ENCODE results near the gene DIAPH2. TPM values are rescaled to one million over a fixed set of nuclear protein-coding genes. Genes with fewer than 3 reads are reported as not detected.

The DIAPH2 gene
- total RNA-seq, 1 donor from 2014 or later: 12.3 TPM

GRCh38 chrX:97398030-97398551 lies 713.4 kb downstream of the DIAPH2 start:
- TF ChIP-seq CTCF (IDR thresholded peaks at IDR 0.05; ENCODE audit: insufficient read depth, low read length, poor library complexity, severe bottlenecking): no peak
- Histone ChIP-seq H3K27me3 (ENCODE audit: control insufficient read depth, insufficient read depth, low read length) (no peaks in the 10 kb centered on the region), H3K36me3 (ENCODE audit: control insufficient read depth, insufficient read depth, low read length) (no peaks in the 10 kb centered on the region), H3K4me3 (ENCODE audit: low read depth, low read length) (no peak overlapping the region)
- no peak for DNase-seq (ENCODE audit: low read depth)

GRCh38 chrX:97399400-97399799 lies 714.8 kb downstream of the DIAPH2 start:
- TF ChIP-seq CTCF (IDR thresholded peaks at IDR 0.05; ENCODE audit: insufficient read depth, low read length, poor library complexity, severe bottlenecking): no peak
- H3K36me3 ChIP-seq (ENCODE audit: control insufficient read depth, insufficient read depth, low read length): no peaks in the 10 kb centered on the region
- no peak overlapping the region for H3K4me3 ChIP-seq (ENCODE audit: low read depth, low read length)
- H3K27me3 ChIP-seq (ENCODE audit: control insufficient read depth, insufficient read depth, low read length): no peaks in the 10 kb centered on the region
- DNase-seq (ENCODE audit: low read depth): no peak

GRCh38 chrX:97400492-97400891 lies 715.9 kb downstream of the DIAPH2 start:
- DNase-seq (ENCODE audit: low read depth): no peak
- H3K27me3 ChIP-seq (ENCODE audit: control insufficient read depth, insufficient read depth, low read length): no peaks in the 10 kb centered on the region
- no peaks in the 10 kb centered on the region for H3K36me3 ChIP-seq (ENCODE audit: control insufficient read depth, insufficient read depth, low read length)
- TF ChIP-seq CTCF (IDR thresholded peaks at IDR 0.05; ENCODE audit: insufficient read depth, low read length, poor library complexity, severe bottlenecking): no peak
- H3K4me3 ChIP-seq (ENCODE audit: low read depth, low read length): no peak overlapping the region

- no peak overlapping the region for H3K4me3 ChIP-seq (ENCODE audit: low read depth, low read length)
- H3K27me3 ChIP-seq (ENCODE audit: control insufficient read depth, insufficient read depth, low read length): no peaks in the 10 kb centered on the region
- no peak for DNase-seq (ENCODE audit: low read depth)
- TF ChIP-seq CTCF (IDR thresholded peaks at IDR 0.05; ENCODE audit: insufficient read depth, low read length, poor library complexity, severe bottlenecking): no peak
- no peaks in the 10 kb centered on the region for H3K36me3 ChIP-seq (ENCODE audit: control insufficient read depth, insufficient read depth, low read length)
Observed at GRCh38 chrX:97401154-97401553, 716.5 kb downstream of the DIAPH2 start.

- H3K27me3 ChIP-seq (ENCODE audit: control insufficient read depth, insufficient read depth, low read length): no peaks in the 10 kb centered on the region
- H3K36me3 ChIP-seq (ENCODE audit: control insufficient read depth, insufficient read depth, low read length): no peaks in the 10 kb centered on the region
- DNase-seq (ENCODE audit: low read depth): no peak
- no peak overlapping the region for H3K4me3 ChIP-seq (ENCODE audit: low read depth, low read length)
- TF ChIP-seq CTCF (IDR thresholded peaks at IDR 0.05; ENCODE audit: insufficient read depth, low read length, poor library complexity, severe bottlenecking): no peak
Observed at GRCh38 chrX:97401586-97402136, 717.0 kb downstream of the DIAPH2 start.

GRCh38 chrX:97402333-97402732 lies 717.7 kb downstream of the DIAPH2 start:
- Histone ChIP-seq H3K36me3 (ENCODE audit: control insufficient read depth, insufficient read depth, low read length) (no peaks in the 10 kb centered on the region), H3K27me3 (ENCODE audit: control insufficient read depth, insufficient read depth, low read length) (no peaks in the 10 kb centered on the region), H3K4me3 (ENCODE audit: low read depth, low read length) (no peak overlapping the region)
- TF ChIP-seq CTCF (IDR thresholded peaks at IDR 0.05; ENCODE audit: insufficient read depth, low read length, poor library complexity, severe bottlenecking): no peak
- DNase-seq (ENCODE audit: low read depth): no peak
